NAMALWA (cell line): ENCODE results near the gene PKN1.
"Not testable (repeated sequence)": the region's sequence is repeated elsewhere in the genome, so short reads cannot be mapped to it uniquely, and the experiment has no call there.

ENCODE experiments used
- DNase-seq: peaks from one replicate; pipeline ENCODE4 v3.0.0-alpha.2; 2015; ENCODE audit warnings: low spot score

PKN1 gene

GRCh38 chr19:14487370-14488125, 54.4 kb downstream of the PKN1 start:
- no peak for DNase-seq

- DNase-seq: no peak
Measured at GRCh38 chr19:14492756-14493337, 59.7 kb downstream of the PKN1 start.

GRCh38 chr19:14494411-14494810, 61.3 kb downstream of the PKN1 start:
- no peak for DNase-seq

GRCh38 chr19:14494910-14495671, 62.0 kb downstream of the PKN1 start:
- no peak for DNase-seq

- DNase-seq: no peak
Measured at GRCh38 chr19:14495672-14496028, 62.5 kb downstream of the PKN1 start.

GRCh38 chr19:14496029-14496833, 63.1 kb downstream of the PKN1 start, which contains the start of gene GIPC1:
Gene GIPC1, minus strand, starts transcription at chr19:14496127. Its CDS starts 13,151 bp downstream, at chr19:14482976.
- DNase-seq: peak; percentile 82

GRCh38 chr19:14496834-14497227, 63.7 kb downstream of the PKN1 start:
- no peak for DNase-seq

GRCh38 chr19:14497228-14497921, 64.3 kb downstream of the PKN1 start:
- no peak for DNase-seq

GRCh38 chr19:14502334-14503092, 69.4 kb downstream of the PKN1 start:
- DNase-seq: no peak

- no peak for DNase-seq
Measured at GRCh38 chr19:14503285-14503684, 70.2 kb downstream of the PKN1 start.

- DNase-seq: not testable (repeated sequence)
Measured at GRCh38 chr19:14504575-14504974, 71.5 kb downstream of the PKN1 start.

GRCh38 chr19:14505488-14506239, 72.6 kb downstream of the PKN1 start:
- DNase-seq: peak; percentile 81

GRCh38 chr19:14507704-14508542, 74.8 kb downstream of the PKN1 start:
- DNase-seq: no peak

- no peak for DNase-seq
Measured at GRCh38 chr19:14510311-14511228, 77.5 kb downstream of the PKN1 start.

GRCh38 chr19:14511229-14511593, 78.1 kb downstream of the PKN1 start:
- no peak for DNase-seq

- DNase-seq: no peak
Measured at GRCh38 chr19:14512406-14512961, 79.4 kb downstream of the PKN1 start.

- no peak for DNase-seq
Measured at GRCh38 chr19:14514215-14514863, 81.2 kb downstream of the PKN1 start.
